ENCODE measurements around the gene AKNA. TPM values are rescaled to one million over a fixed set of nuclear protein-coding genes. Genes with fewer than 3 reads are reported as not detected.
A peak's percentile ranks its signal among the peaks of the same experiment; 100 is the strongest.

The AKNA gene
- total and polyA plus RNA-seq, 2 of the 8 experiments (the other 6 are each of a cell fraction or from before 2014, with no cell fraction given) = 21.0 to 27.4 TPM

DNA sequence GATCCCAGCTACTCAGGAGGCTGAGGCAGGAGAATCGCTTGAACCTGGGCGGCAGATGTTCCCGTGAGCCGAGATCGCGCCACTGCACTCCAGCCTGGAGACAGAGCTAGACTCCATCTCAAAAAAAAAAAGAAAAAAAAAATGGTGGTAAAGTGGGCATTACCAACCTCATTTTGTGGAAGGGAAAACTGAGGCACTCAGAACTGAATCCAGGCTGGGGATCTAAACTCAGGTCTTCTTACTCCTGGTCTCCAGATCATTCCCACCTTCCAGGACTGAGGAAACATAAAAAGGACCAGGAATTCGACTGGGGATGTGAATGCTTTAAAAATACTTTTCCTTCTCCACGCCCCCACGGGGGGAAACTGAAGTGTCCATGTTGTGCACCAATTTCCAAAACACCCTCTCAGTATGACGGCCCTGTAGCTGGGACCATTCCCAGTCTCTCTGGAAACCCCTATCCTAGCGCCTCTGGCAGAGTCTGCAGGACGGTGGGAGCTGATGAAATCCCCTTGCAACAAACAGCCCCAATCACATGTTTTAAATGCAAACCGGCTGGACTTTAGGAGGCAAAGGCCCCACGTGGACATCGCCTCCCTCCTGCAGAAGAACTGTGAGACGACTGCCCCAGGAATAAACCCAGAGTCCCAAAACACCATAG, 8.9 kb upstream of the AKNA start:
- H3K4ac ChIP-seq (replicated peaks; ENCODE audit: insufficient read length, low read depth, low read length) = no peak overlapping the region
- no peaks in the 10 kb centered on the region for H3K27me3 ChIP-seq (replicated peaks in 1 of 4; ENCODE audit: control insufficient read depth in 3 of 4, extremely low read depth in 1 of 4, insufficient read depth in 3 of 4, low read length in 3 of 4)
- FAIRE-seq (no peak), DNase-seq (ENCODE audit: low read depth in 1 of 2, low spot score in 2 of 2) (no peak)
- no peak overlapping the region; the same call in 1 of the 2 replicates for H2AK5ac ChIP-seq (ENCODE audit: low read depth, low read length)
- no peak overlapping the region for H3K9ac ChIP-seq (replicated peaks in 1 of 4; ENCODE audit: extremely low read depth in 1 of 4, low read depth in 3 of 4, low read length in 3 of 4)
- ChIA-PET POLR2A (ENCODE audit: partially characterized antibody) (interaction anchor here (0.9 to 5.5 kb wide), 16 partner anchors 8 to 987 kb away, joined by 3 to 38 read pairs (median 5); partner anchors contain the start of genes AKNA, C9orf43 and POLE3), CTCF (ENCODE audit: partially characterized antibody) (interaction anchor here (0.6 to 1.8 kb wide), 10 partner anchors 9 to 832 kb away, joined by 3 to 7 read pairs (median 4); no protein-coding TSS in a partner anchor)
- no peaks in the 10 kb centered on the region for H3K9me3 ChIP-seq (ENCODE audit: insufficient read depth in 2 of 2, low read depth in 1 of 2, low read length in 1 of 2)
- H2BK5ac ChIP-seq (ENCODE audit: low read depth, low read length) = peak overlapping the region; percentile 7; the same call in 1 of the 2 replicates
- no peak overlapping the region for H4K5ac ChIP-seq (ENCODE audit: insufficient read length, low read depth, low read length)
- no peak overlapping the region for H4K91ac ChIP-seq (replicated peaks; ENCODE audit: insufficient read length, low read length)
- H3K23me2 ChIP-seq (ENCODE audit: low read depth, low read length) = peaks cover 6% of the 10 kb centered on the region; the same call in 1 of the 2 replicates
- peaks cover 0 to 1% of the 10 kb centered on the region in 2 experiments for H4K20me1 ChIP-seq (replicated peaks in 1 of 2; ENCODE audit: control insufficient read depth in 1 of 2, insufficient read depth in 2 of 2, low read length in 2 of 2)
- no peak overlapping the region for H2BK15ac ChIP-seq (ENCODE audit: low read length)
- H2BK120ac ChIP-seq (replicated peaks; ENCODE audit: low read depth, low read length) = peak overlapping the region; percentile 59
- H3K4me1 ChIP-seq (replicated peaks in 1 of 4; ENCODE audit: control insufficient read depth in 3 of 4, insufficient read depth in 4 of 4, low read length in 3 of 4) = peaks cover 6 to 17% (median 11%) of the 10 kb centered on the region in 4 experiments; a peak in 6 of 7 replicates
- no peak overlapping the region for H2BK12ac ChIP-seq (ENCODE audit: low read depth, low read length)
- no peak overlapping the region for H3K56ac ChIP-seq (replicated peaks; ENCODE audit: insufficient read length, low read depth, low read length)
- H3K79me2 ChIP-seq (ENCODE audit: control insufficient read depth in 1 of 2, insufficient read depth in 2 of 2, low read length in 2 of 2) = peaks cover 0 to 6% of the 10 kb centered on the region in 2 experiments; a peak in 1 of 4 replicates
- peaks cover 0 to 9% (median 1%) of the 10 kb centered on the region in 4 experiments; a peak in 2 of 8 replicates for H3K36me3 ChIP-seq (ENCODE audit: control insufficient read depth in 2 of 4, insufficient read depth in 4 of 4, low read length in 3 of 4)
- no peak overlapping the region for H3K14ac ChIP-seq (ENCODE audit: insufficient read length)
- H3K18ac ChIP-seq (ENCODE audit: extremely low read depth, low read length) = no peak overlapping the region; the same call in 1 of the 2 replicates
- no peak overlapping the region for H3K27ac ChIP-seq (ENCODE audit: low read depth, low read length)
- H2AFZ ChIP-seq (ENCODE audit: low read length) = no peak overlapping the region
- peak overlapping the region; percentile 45 to 82 (median 60); a peak in 5 of 8 replicates for H3K4me3 ChIP-seq (ENCODE audit: extremely low read depth in 1 of 4, insufficient read depth in 2 of 4, low read depth in 3 of 4, low read length in 4 of 4)
- H4K8ac ChIP-seq (ENCODE audit: extremely low read depth, insufficient read depth, low read length) = no peak overlapping the region
- 73% methylated on average over 13 of the region's 16 CpGs; no CpG with 5 or more reads in 1 of the 2 experiments for WGBS, 2 experiments (ENCODE audit: extremely low coverage in 1 of 2, insufficient coverage in 1 of 2, insufficient read length in 1 of 2, insufficient replicate concordance in 2 of 2, low coverage in 1 of 2, low lambda C conversion rate in 2 of 2, missing lambda C conversion rate in 1 of 2)
- H2BK20ac ChIP-seq (ENCODE audit: low read length) = no peak overlapping the region
- no peak overlapping the region for H3K23ac ChIP-seq (ENCODE audit: insufficient read length)
- H3K79me1 ChIP-seq (ENCODE audit: low read depth, low read length) = no peaks in the 10 kb centered on the region
- H3K4me2 ChIP-seq (ENCODE audit: insufficient read depth in 1 of 2, low read depth in 2 of 2, low read length in 2 of 2) = peak overlapping the region; percentile 71 to 85
- peak; percentile 7; the same call in 1 of the 2 replicates for TF ChIP-seq TAF1 (IDR thresholded peaks at IDR 0.05; ENCODE audit: low read depth, low read length)
- no peak for TF ChIP-seq SAP30 (IDR thresholded peaks at IDR 0.05; ENCODE audit: insufficient read depth, insufficient replicate concordance, low read length)
- no peak for TF ChIP-seq CBX8 (IDR thresholded peaks at IDR 0.05; ENCODE audit: borderline replicate concordance, low read depth, low read length)
- TF ChIP-seq, protein P1, sequence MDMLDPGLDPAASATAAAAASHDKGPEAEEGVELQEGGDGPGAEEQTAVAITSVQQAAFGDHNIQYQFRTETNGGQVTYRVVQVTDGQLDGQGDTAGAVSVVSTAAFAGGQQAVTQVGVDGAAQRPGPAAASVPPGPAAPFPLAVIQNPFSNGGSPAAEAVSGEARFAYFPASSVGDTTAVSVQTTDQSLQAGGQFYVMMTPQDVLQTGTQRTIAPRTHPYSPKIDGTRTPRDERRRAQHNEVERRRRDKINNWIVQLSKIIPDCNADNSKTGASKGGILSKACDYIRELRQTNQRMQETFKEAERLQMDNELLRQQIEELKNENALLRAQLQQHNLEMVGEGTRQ (IDR thresholded peaks at IDR 0.05; ENCODE audit: low read length) = no peak
- peak; percentile 68; the same call in 1 of the 2 replicates for TF ChIP-seq CEBPB (IDR thresholded peaks at IDR 0.05; ENCODE audit: low read depth, low read length)
- no peak for TF ChIP-seq HDAC2 (IDR thresholded peaks at IDR 0.05; ENCODE audit: borderline replicate concordance in 1 of 2, low read depth in 2 of 2, low read length in 2 of 2)
- TF ChIP-seq KDM5A (IDR thresholded peaks at IDR 0.05; ENCODE audit: low read length) = no peak
- TF ChIP-seq, protein P2, sequence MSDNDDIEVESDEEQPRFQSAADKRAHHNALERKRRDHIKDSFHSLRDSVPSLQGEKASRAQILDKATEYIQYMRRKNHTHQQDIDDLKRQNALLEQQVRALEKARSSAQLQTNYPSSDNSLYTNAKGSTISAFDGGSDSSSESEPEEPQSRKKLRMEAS (IDR thresholded peaks at IDR 0.05) = peak; percentile 58
- TF ChIP-seq, protein P3, sequence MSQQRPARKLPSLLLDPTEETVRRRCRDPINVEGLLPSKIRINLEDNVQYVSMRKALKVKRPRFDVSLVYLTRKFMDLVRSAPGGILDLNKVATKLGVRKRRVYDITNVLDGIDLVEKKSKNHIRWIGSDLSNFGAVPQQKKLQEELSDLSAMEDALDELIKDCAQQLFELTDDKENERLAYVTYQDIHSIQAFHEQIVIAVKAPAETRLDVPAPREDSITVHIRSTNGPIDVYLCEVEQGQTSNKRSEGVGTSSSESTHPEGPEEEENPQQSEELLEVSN (IDR thresholded peaks at IDR 0.05) = peak; percentile 65
